Mesenchymal stem cell (in vitro differentiated cells and primary cell): ENCODE results near the gene NOL4L.

Experiments used
- DNase-seq: peaks from one replicate; pipeline ENCODE4 v3.0.0-alpha.2; 2013
- H2AFZ ChIP-seq: one replicate; pipeline ENCODE4 v1.6.1; 2013; ENCODE audit warnings: low read depth, mild to moderate bottlenecking, control low read depth, inconsistent platforms, low read length, moderate library complexity
- H2AK5ac ChIP-seq: 2 replicates; pipeline ENCODE4 v1.6.1; 2013; ENCODE audit warnings: low read length, moderate library complexity, mild to moderate bottlenecking, inconsistent platforms; ENCODE audit not compliant: severe bottlenecking
- H2BK120ac ChIP-seq: one replicate; pipeline ENCODE4 v1.6.1; 2013; ENCODE audit warnings: low read depth, mild to moderate bottlenecking, inconsistent platforms, low read length, moderate library complexity
- H2BK12ac ChIP-seq, 2 experiments: one replicate each; pipeline ENCODE4 v1.6.1; 2013; ENCODE audit warnings: inconsistent platforms in 2 of 2, low read length in 2 of 2, mild to moderate bottlenecking in 2 of 2, moderate library complexity in 2 of 2, control low read depth in 1 of 2
- H2BK15ac ChIP-seq: one replicate; pipeline ENCODE4 v1.6.1; 2013; ENCODE audit warnings: mild to moderate bottlenecking, low read depth, inconsistent platforms; ENCODE audit not compliant: poor library complexity, severe bottlenecking
- H2BK5ac ChIP-seq: 2 replicates; pipeline ENCODE4 v1.6.1; 2013; ENCODE audit warnings: low read depth, mild to moderate bottlenecking, low read length, control low read depth, inconsistent platforms; ENCODE audit not compliant: poor library complexity, severe bottlenecking
- H3K14ac ChIP-seq, 2 experiments: one replicate each; pipeline ENCODE4 v1.6.1; 2013; ENCODE audit warnings: inconsistent platforms in 2 of 2, low read length in 2 of 2, control low read depth in 1 of 2, mild to moderate bottlenecking in 1 of 2, moderate library complexity in 1 of 2
- H3K18ac ChIP-seq, 2 experiments: one replicate each; pipeline ENCODE4 v1.6.1; 2013; ENCODE audit warnings: inconsistent platforms in 2 of 2, low read length in 2 of 2, control low read depth in 1 of 2, low read depth in 1 of 2, mild to moderate bottlenecking in 1 of 2
- H3K23ac ChIP-seq, 2 experiments: one replicate each; pipeline ENCODE4 v1.6.1; 2013; ENCODE audit warnings: inconsistent platforms in 2 of 2, low read length in 2 of 2, mild to moderate bottlenecking in 2 of 2, moderate library complexity in 2 of 2, control low read depth in 1 of 2
- H3K27ac ChIP-seq: 2 replicates; pipeline ENCODE4 v1.5.1; 2013; ENCODE audit warnings: mild to moderate bottlenecking, moderate library complexity, low read length, control low read depth, inconsistent platforms; ENCODE audit not compliant: poor library complexity, severe bottlenecking
- H3K27me3 ChIP-seq, 2 experiments: 2 replicates each; pipeline versions ENCODE4 v1.6.1 to v1.7.0; 2013; ENCODE audit warnings: low read length in 2 of 2, mild to moderate bottlenecking in 2 of 2, moderate library complexity in 2 of 2, control low read depth in 1 of 2, inconsistent platforms in 1 of 2; ENCODE audit not compliant: control insufficient read depth in 1 of 2, insufficient read depth in 1 of 2
- H3K36me3 ChIP-seq, 2 experiments: 2 replicates each; pipeline versions ENCODE4 v1.6.1 to v1.7.0; 2013; ENCODE audit warnings: low read length in 2 of 2, control low read depth in 1 of 2, inconsistent platforms in 1 of 2, low read depth in 1 of 2, mild to moderate bottlenecking in 1 of 2; ENCODE audit not compliant: insufficient read depth in 2 of 2, control insufficient read depth in 1 of 2
- H3K4ac ChIP-seq, 2 experiments: one replicate each; pipeline ENCODE4 v1.6.1; 2013; ENCODE audit warnings: inconsistent platforms in 2 of 2, low read length in 2 of 2, mild to moderate bottlenecking in 2 of 2, moderate library complexity in 2 of 2, control low read depth in 1 of 2, low read depth in 1 of 2
- H3K4me1 ChIP-seq: 2 replicates; pipeline ENCODE4 v1.6.1; 2013; ENCODE audit warnings: low read depth, low read length, control low read depth; ENCODE audit not compliant: control insufficient read depth, insufficient read depth
- H3K4me2 ChIP-seq: 2 replicates; pipeline ENCODE4 v1.6.1; 2013; ENCODE audit warnings: low read length, mild to moderate bottlenecking, inconsistent platforms; ENCODE audit not compliant: poor library complexity, severe bottlenecking
- H3K4me3 ChIP-seq, 2 experiments: 2 replicates each; pipeline versions ENCODE4 v1.5.1 to v1.7.0; 2013; ENCODE audit warnings: low read length in 2 of 2, mild to moderate bottlenecking in 2 of 2, control low read depth in 1 of 2, low read depth in 1 of 2; ENCODE audit not compliant: insufficient read depth in 1 of 2
- H3K79me1 ChIP-seq: replicated peaks from 2 replicates; pipeline ENCODE4 v1.6.1; 2013; ENCODE audit warnings: mild to moderate bottlenecking, control low read depth, low read length, inconsistent platforms; ENCODE audit not compliant: poor library complexity, severe bottlenecking
- H3K9ac ChIP-seq: 2 replicates; pipeline ENCODE4 v1.7.0; 2013; ENCODE audit warnings: mild to moderate bottlenecking, low read length, moderate library complexity
- H3K9me3 ChIP-seq: 2 replicates; pipeline ENCODE4 v1.7.0; 2013; ENCODE audit warnings: mild to moderate bottlenecking, low read length; ENCODE audit not compliant: control insufficient read depth
- H4K8ac ChIP-seq: one replicate; pipeline ENCODE4 v1.6.1; 2013; ENCODE audit warnings: inconsistent platforms, mild to moderate bottlenecking, low read length, moderate library complexity
- H4K91ac ChIP-seq: one replicate; pipeline ENCODE4 v1.6.1; 2013; ENCODE audit warnings: mild to moderate bottlenecking, low read length, inconsistent platforms
- WGBS: methylation state at CpG from one replicate; pipeline ENCODE4 v1.1.7; 2013; ENCODE audit warnings: mixed read lengths; 5-methylcytosine and 5-hydroxymethylcytosine counted together

Gene NOL4L

DNA sequence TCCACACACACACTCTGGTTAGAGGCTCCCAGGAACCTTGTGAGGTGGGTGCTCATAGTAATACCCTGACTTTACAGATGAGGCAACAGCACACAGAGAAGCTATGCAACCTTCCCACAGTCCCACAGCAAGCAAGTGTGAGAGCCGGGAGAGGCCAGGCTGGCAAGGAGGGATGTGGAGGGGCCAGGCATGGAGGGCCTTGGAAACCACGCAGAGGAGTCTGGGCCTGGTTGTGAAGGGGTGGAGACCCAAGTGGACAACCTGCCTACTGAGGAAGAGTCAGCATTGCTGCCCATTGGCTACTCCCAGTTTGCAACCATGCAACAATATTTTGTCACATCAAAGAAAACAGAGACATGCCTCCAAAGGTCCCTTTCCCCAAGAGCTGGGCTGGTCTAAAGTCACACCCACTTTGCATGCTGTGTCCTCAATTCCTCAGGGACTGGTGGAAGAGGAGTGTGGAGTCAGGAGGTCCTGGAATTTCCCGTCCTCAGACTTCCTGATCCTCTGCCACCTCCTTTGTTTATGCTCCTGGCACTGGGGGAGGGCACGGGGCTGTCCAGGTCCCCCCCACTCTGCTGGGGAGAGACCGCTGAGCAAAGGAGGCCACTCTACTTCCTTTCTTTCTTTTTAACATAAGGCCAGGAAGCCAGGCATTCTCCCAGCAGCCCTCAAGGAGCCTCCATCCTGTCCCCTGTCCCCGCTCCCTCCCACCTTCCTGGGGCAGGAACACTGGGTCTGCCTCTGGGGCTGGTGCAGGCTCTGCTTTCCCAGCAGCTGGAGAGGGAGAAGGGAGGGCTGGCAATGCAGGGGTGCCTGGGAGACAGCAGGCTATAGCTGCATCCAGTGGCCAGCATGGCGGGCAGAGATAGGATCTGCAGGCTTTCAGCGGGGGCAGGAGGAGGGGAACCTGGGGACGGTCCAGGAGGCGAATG lies 68.3 kb downstream of the NOL4L start:
- Histone ChIP-seq H3K4me2 (no peak overlapping the region), H2BK5ac (no peak overlapping the region), H3K23ac (no peak overlapping the region), H4K91ac (peak overlapping the region; percentile 73), H3K4me3 (no peak overlapping the region), H2BK120ac (peak overlapping the region; percentile 50), H3K27me3 (peaks cover 5 to 25% of the 10 kb centered on the region in 2 experiments), H3K4me1 (peaks cover 13% of the 10 kb centered on the region), H3K9me3 (no peaks in the 10 kb centered on the region), H3K9ac (no peak overlapping the region), H3K27ac (no peak overlapping the region), H3K4ac (peak overlapping the region; percentile 18 to 85), H3K18ac (peak overlapping the region; percentile 70 to 84), H4K8ac (peak overlapping the region; percentile 71), H2AK5ac (no peak overlapping the region), H3K36me3 (peaks cover 0 to 2% of the 10 kb centered on the region in 2 experiments), H3K14ac (peak overlapping the region in 1 of 2 experiments; percentile 44), H2BK15ac (no peak overlapping the region), H3K79me1 (no peaks in the 10 kb centered on the region), H2AFZ (peak overlapping the region; percentile 83), H2BK12ac (peak overlapping the region; percentile 78 to 96)
- peak; percentile 70 for DNase-seq
- 39% methylated on average over 8 of the region's 10 CpGs for WGBS

DNA sequence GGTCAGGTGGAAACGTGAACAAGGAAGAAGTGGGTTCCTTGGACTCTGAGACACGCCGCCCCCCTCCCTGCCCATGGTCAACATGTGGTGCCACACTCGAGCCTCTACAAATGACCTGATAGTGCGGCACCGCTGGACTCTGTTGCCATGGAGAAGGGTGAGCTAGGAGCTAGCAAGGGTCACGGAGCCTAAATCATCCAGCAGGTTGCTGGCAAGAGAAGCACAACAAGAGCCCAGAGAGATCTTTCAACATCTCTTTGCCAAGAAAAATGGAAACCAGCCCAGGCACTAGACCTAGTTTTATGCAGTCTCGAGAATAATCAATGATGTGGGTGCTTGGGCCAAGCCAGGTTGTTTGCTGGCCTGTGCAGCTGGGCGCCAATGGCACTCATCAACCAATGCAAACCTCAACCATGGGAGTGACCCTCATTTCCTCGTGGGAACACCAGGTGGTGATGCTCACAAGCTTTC lies 69.5 kb downstream of the NOL4L start:
- Histone ChIP-seq H3K4me1 (peaks cover 12% of the 10 kb centered on the region), H2BK12ac (peak overlapping the region in 1 of 2 experiments; percentile 56), H4K8ac (no peak overlapping the region), H2AFZ (no peak overlapping the region), H3K23ac (no peak overlapping the region), H3K4ac (no peak overlapping the region), H3K18ac (no peak overlapping the region), H3K36me3 (peaks cover 0 to 2% of the 10 kb centered on the region in 2 experiments), H3K27ac (no peak overlapping the region), H4K91ac (no peak overlapping the region), H2AK5ac (no peak overlapping the region), H3K9me3 (no peaks in the 10 kb centered on the region), H3K4me3 (no peak overlapping the region), H3K4me2 (no peak overlapping the region), H3K14ac (no peak overlapping the region), H3K9ac (no peak overlapping the region), H2BK5ac (no peak overlapping the region), H2BK15ac (no peak overlapping the region), H2BK120ac (no peak overlapping the region), H3K79me1 (no peaks in the 10 kb centered on the region), H3K27me3 (peaks cover 5 to 25% of the 10 kb centered on the region in 2 experiments)
- WGBS, result 94% methylated on average over 10 of the region's 10 CpGs
- DNase-seq, result no peak

DNA sequence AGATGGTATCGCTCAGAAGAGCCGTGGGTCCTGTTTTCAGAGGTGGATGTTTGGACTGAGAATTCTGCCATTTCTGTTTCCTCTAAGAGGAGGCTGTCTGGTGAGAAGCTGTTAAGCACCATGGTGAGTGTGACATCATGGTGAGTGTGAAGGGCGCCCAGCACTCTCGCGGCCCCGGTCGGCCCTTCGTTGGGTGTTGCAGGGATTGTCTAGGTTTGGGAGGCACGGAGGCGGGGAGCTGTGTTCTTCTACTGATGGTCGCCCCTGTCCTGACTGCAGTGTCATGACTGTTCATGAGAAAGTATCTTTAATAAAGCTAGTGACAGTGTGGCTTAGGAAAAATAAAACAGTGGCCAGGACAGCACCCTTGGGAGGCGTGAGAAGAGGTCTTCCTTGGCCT lies 70.4 kb downstream of the NOL4L start:
- H2BK120ac ChIP-seq, result no peak overlapping the region

More for the DNA sequence above, 70.4 kb downstream of the NOL4L start:
- Histone ChIP-seq H3K4ac (no peak overlapping the region), H3K36me3 (peaks cover 0 to 2% of the 10 kb centered on the region in 2 experiments), H3K14ac (no peak overlapping the region), H3K27ac (no peak overlapping the region), H3K18ac (no peak overlapping the region), H2BK12ac (no peak overlapping the region), H2BK5ac (no peak overlapping the region), H2BK15ac (no peak overlapping the region), H3K9me3 (no peaks in the 10 kb centered on the region), H3K4me3 (no peak overlapping the region), H3K4me1 (peaks cover 12% of the 10 kb centered on the region), H4K8ac (no peak overlapping the region), H4K91ac (no peak overlapping the region), H3K23ac (no peak overlapping the region), H2AK5ac (no peak overlapping the region), H3K27me3 (peaks cover 5 to 25% of the 10 kb centered on the region in 2 experiments), H3K9ac (no peak overlapping the region), H2AFZ (no peak overlapping the region), H3K4me2 (no peak overlapping the region), H3K79me1 (no peaks in the 10 kb centered on the region)
- WGBS, result 91% methylated on average over 12 of the region's 12 CpGs
- DNase-seq, result no peak
